ENCODE data around the gene USP49. TPM values are rescaled to one million over a fixed set of nuclear protein-coding genes. Genes with fewer than 3 reads are reported as not detected.

USP49 gene
- total RNA-seq, 1 experiment from 2014 or later = 1.6 TPM

GRCh38 chr6:41892921-41893564 is 2.1 kb downstream of the USP49 start:
- no peak for DNase-seq (ENCODE audit: low read depth)
- in situ Hi-C loops (cut with HindIII; ENCODE audit: low pct_unique_long_range_greater_than_20kb, low sequenced_read_pairs) = no loop called here

- no peak for DNase-seq (ENCODE audit: low read depth)
- in situ Hi-C loops (cut with HindIII; ENCODE audit: low pct_unique_long_range_greater_than_20kb, low sequenced_read_pairs) = no loop called here
Observed at GRCh38 chr6:41887331-41887751, 7.8 kb downstream of the USP49 start.

- in situ Hi-C loops (cut with HindIII; ENCODE audit: low pct_unique_long_range_greater_than_20kb, low sequenced_read_pairs) = no loop called here
- DNase-seq (ENCODE audit: low read depth) = no peak
Observed at GRCh38 chr6:41885930-41886329, 9.2 kb downstream of the USP49 start.

- in situ Hi-C loops (cut with HindIII; ENCODE audit: low pct_unique_long_range_greater_than_20kb, low sequenced_read_pairs) = no loop called here
- no peak for DNase-seq (ENCODE audit: low read depth)
Observed at GRCh38 chr6:41884957-41885356, 10.2 kb downstream of the USP49 start.

GRCh38 chr6:41881506-41881905 is 13.7 kb downstream of the USP49 start:
- no peak for DNase-seq (ENCODE audit: low read depth)
- in situ Hi-C loops (cut with HindIII; ENCODE audit: low pct_unique_long_range_greater_than_20kb, low sequenced_read_pairs) = no loop called here

- DNase-seq (ENCODE audit: low read depth) = no peak
- in situ Hi-C loops (cut with HindIII; ENCODE audit: low pct_unique_long_range_greater_than_20kb, low sequenced_read_pairs) = no loop called here
Observed at GRCh38 chr6:41878961-41879405, 16.2 kb downstream of the USP49 start.

- in situ Hi-C loops (cut with HindIII; ENCODE audit: low pct_unique_long_range_greater_than_20kb, low sequenced_read_pairs) = no loop called here
- peak; percentile 33 for DNase-seq (ENCODE audit: low read depth)
Observed at GRCh38 chr6:41878246-41878645, 16.9 kb downstream of the USP49 start.

GRCh38 chr6:41877051-41877680 is 18.0 kb downstream of the USP49 start:
- no peak for DNase-seq (ENCODE audit: low read depth)
- in situ Hi-C loops (cut with HindIII; ENCODE audit: low pct_unique_long_range_greater_than_20kb, low sequenced_read_pairs) = no loop called here

- no peak for DNase-seq (ENCODE audit: low read depth)
- in situ Hi-C loops (cut with HindIII; ENCODE audit: low pct_unique_long_range_greater_than_20kb, low sequenced_read_pairs) = no loop called here
Observed at GRCh38 chr6:41874741-41875140, 20.4 kb downstream of the USP49 start.

- no peak for DNase-seq (ENCODE audit: low read depth)
- in situ Hi-C loops (cut with HindIII; ENCODE audit: low pct_unique_long_range_greater_than_20kb, low sequenced_read_pairs) = no loop called here
Observed at GRCh38 chr6:41872147-41872546, 23.0 kb downstream of the USP49 start.

GRCh38 chr6:41871691-41872090 is 23.5 kb downstream of the USP49 start:
- in situ Hi-C loops (cut with HindIII; ENCODE audit: low pct_unique_long_range_greater_than_20kb, low sequenced_read_pairs) = no loop called here
- DNase-seq (ENCODE audit: low read depth) = no peak

- in situ Hi-C loops (cut with HindIII; ENCODE audit: low pct_unique_long_range_greater_than_20kb, low sequenced_read_pairs) = no loop called here
- DNase-seq (ENCODE audit: low read depth) = no peak
Observed at GRCh38 chr6:41859356-41859755, 35.8 kb downstream of the USP49 start.

GRCh38 chr6:41858703-41859102 is 36.5 kb downstream of the USP49 start:
- in situ Hi-C loops (cut with HindIII; ENCODE audit: low pct_unique_long_range_greater_than_20kb, low sequenced_read_pairs) = no loop called here
- no peak for DNase-seq (ENCODE audit: low read depth)

GRCh38 chr6:41850861-41851260 is 44.3 kb downstream of the USP49 start:
- in situ Hi-C loops (cut with HindIII; ENCODE audit: low pct_unique_long_range_greater_than_20kb, low sequenced_read_pairs) = no loop called here
- no peak for DNase-seq (ENCODE audit: low read depth)

GRCh38 chr6:41846666-41847237 is 48.4 kb downstream of the USP49 start:
- peak; percentile 88 for DNase-seq (ENCODE audit: low read depth)
- in situ Hi-C loops (cut with HindIII; ENCODE audit: low pct_unique_long_range_greater_than_20kb, low sequenced_read_pairs) = no loop called here

- in situ Hi-C loops (cut with HindIII; ENCODE audit: low pct_unique_long_range_greater_than_20kb, low sequenced_read_pairs) = no loop called here
- DNase-seq (ENCODE audit: low read depth) = no peak
Observed at GRCh38 chr6:41843178-41843577, 52.0 kb downstream of the USP49 start.

- no peak for DNase-seq (ENCODE audit: low read depth)
- in situ Hi-C loops (cut with HindIII; ENCODE audit: low pct_unique_long_range_greater_than_20kb, low sequenced_read_pairs) = no loop called here
Observed at GRCh38 chr6:41840326-41840725, 54.8 kb downstream of the USP49 start.

- no peak for DNase-seq (ENCODE audit: low read depth)
Observed at GRCh38 chr6:41836660-41837052, 58.5 kb downstream of the USP49 start.

GRCh38 chr6:41836022-41836659 is 59.0 kb downstream of the USP49 start:
- no peak for DNase-seq (ENCODE audit: low read depth)
- in situ Hi-C loops (cut with HindIII; ENCODE audit: low pct_unique_long_range_greater_than_20kb, low sequenced_read_pairs) = no loop called here

More at GRCh38 chr6:41836660-41837052, 58.5 kb downstream of the USP49 start:
- in situ Hi-C loops (cut with HindIII; ENCODE audit: low pct_unique_long_range_greater_than_20kb, low sequenced_read_pairs) = no loop called here
